Measurements from ENCODE around the gene CMSS1.

GRCh38 chr3:99895703-99896441, 78.2 kb downstream of the CMSS1 start:
- no peak for TF ChIP-seq SIN3A (IDR thresholded peaks at IDR 0.05; ENCODE audit: borderline replicate concordance, insufficient read depth, low read length)
- no peak for TF ChIP-seq REST (IDR thresholded peaks at IDR 0.05; ENCODE audit: insufficient read depth in 1 of 2, low read depth in 2 of 2, low read length in 2 of 2)
- no peak for TF ChIP-seq TAF1 (IDR thresholded peaks at IDR 0.05; ENCODE audit: borderline replicate concordance, insufficient read depth, low read length)
